ENCODE results near the gene HMGN1.

Gene HMGN1

DNA sequence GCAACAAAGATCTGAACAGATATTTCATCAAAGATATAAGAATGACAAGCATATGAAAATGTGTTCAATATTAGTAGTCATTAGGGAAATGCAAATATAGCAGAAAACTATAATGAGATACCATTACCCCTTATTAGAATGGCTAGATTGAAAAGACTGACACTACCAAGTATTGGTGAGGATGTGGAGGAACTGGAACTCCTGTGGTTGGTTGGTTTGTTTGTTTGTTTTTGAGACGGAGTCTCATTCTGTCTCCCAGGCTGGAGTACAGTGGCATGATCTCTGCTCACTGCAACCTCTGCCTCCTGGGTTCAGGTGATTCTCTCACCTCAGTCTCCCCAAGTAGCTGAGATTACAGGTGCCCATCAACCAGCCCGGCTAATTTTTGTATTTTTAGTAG is 18.9 kb upstream of the HMGN1 start:
- TF ChIP-seq, protein P1, sequence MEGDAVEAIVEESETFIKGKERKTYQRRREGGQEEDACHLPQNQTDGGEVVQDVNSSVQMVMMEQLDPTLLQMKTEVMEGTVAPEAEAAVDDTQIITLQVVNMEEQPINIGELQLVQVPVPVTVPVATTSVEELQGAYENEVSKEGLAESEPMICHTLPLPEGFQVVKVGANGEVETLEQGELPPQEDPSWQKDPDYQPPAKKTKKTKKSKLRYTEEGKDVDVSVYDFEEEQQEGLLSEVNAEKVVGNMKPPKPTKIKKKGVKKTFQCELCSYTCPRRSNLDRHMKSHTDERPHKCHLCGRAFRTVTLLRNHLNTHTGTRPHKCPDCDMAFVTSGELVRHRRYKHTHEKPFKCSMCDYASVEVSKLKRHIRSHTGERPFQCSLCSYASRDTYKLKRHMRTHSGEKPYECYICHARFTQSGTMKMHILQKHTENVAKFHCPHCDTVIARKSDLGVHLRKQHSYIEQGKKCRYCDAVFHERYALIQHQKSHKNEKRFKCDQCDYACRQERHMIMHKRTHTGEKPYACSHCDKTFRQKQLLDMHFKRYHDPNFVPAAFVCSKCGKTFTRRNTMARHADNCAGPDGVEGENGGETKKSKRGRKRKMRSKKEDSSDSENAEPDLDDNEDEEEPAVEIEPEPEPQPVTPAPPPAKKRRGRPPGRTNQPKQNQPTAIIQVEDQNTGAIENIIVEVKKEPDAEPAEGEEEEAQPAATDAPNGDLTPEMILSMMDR (IDR thresholded peaks at IDR 0.05; ENCODE audit: extremely low read depth, insufficient read depth, missing control alignments): no peak

GRCh38 chr21:39366563-39366962 is 17.7 kb upstream of the HMGN1 start:
- DNase-seq (ENCODE audit: low spot score): no peak
- TF ChIP-seq, protein P1 (IDR thresholded peaks at IDR 0.05; ENCODE audit: extremely low read depth, insufficient read depth, missing control alignments): no peak
- in situ Hi-C loops (cut with MboI; ENCODE audit: low pct_unique_long_range_greater_than_20kb, low sequenced_read_pairs, unreplicated experiment): no loop called here

More for the DNA sequence above, 18.9 kb upstream of the HMGN1 start:
- DNase-seq (ENCODE audit: low spot score): no peak
- in situ Hi-C loops (cut with MboI; ENCODE audit: low pct_unique_long_range_greater_than_20kb, low sequenced_read_pairs, unreplicated experiment): no loop called here

GRCh38 chr21:39364949-39365348 is 16.1 kb upstream of the HMGN1 start:
- TF ChIP-seq, protein P1 (IDR thresholded peaks at IDR 0.05; ENCODE audit: extremely low read depth, insufficient read depth, missing control alignments): no peak
- DNase-seq (ENCODE audit: low spot score): no peak
- in situ Hi-C loops (cut with MboI; ENCODE audit: low pct_unique_long_range_greater_than_20kb, low sequenced_read_pairs, unreplicated experiment): no loop called here

GRCh38 chr21:39363607-39364555 is 15.0 kb upstream of the HMGN1 start:
- no peak for DNase-seq (ENCODE audit: low spot score)
- TF ChIP-seq, protein P1 (IDR thresholded peaks at IDR 0.05; ENCODE audit: extremely low read depth, insufficient read depth, missing control alignments): no peak
- in situ Hi-C loops (cut with MboI; ENCODE audit: low pct_unique_long_range_greater_than_20kb, low sequenced_read_pairs, unreplicated experiment): no loop called here

GRCh38 chr21:39362733-39363132 is 13.8 kb upstream of the HMGN1 start:
- no peak for DNase-seq (ENCODE audit: low spot score)
- TF ChIP-seq, protein P1 (IDR thresholded peaks at IDR 0.05; ENCODE audit: extremely low read depth, insufficient read depth, missing control alignments): no peak
- in situ Hi-C loops (cut with MboI; ENCODE audit: low pct_unique_long_range_greater_than_20kb, low sequenced_read_pairs, unreplicated experiment): no loop called here

DNA sequence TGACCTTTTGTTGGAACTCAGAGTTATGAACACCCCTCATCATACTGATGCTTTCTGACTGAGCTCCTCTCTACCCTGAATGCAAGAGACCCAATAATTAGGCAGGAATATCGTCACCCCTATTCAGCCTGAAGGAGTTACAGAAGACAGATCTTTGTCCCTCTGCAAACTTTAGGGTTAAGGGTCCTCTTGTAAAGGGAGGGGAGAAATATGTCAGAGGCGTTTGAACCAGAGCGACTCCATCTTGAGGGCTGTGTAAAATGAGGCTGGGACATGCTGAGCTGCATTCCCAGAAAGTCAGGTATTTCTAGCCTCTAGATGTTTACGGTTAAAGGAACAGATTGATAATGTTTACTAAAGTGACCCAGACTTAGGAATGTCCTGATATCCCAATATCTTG is 10.5 kb upstream of the HMGN1 start:
- DNase-seq (ENCODE audit: low spot score): no peak
- in situ Hi-C loops (cut with MboI; ENCODE audit: low pct_unique_long_range_greater_than_20kb, low sequenced_read_pairs, unreplicated experiment): no loop called here
- TF ChIP-seq, protein P1 (IDR thresholded peaks at IDR 0.05; ENCODE audit: extremely low read depth, insufficient read depth, missing control alignments): no peak

All from GM13977 (cell line).